Cardiac muscle cell (in vitro differentiated cells and primary cell): Measurements from ENCODE around the gene CHD9. TPM values are rescaled to one million over a fixed set of nuclear protein-coding genes. Genes with fewer than 3 reads are reported as not detected.
A peak's percentile ranks its signal among the peaks of the same experiment; 100 is the strongest.
"Not testable (repeated sequence)": the region's sequence is repeated elsewhere in the genome, so short reads cannot be mapped to it uniquely, and the experiment has no call there.

Experiments used
- DNase-seq, 2 donors: peaks; one replicate each; pipeline versions ENCODE4 v3.0.0 to v3.0.0-alpha.2; 2010 to 2017; ENCODE audit warnings: low read depth in 1 of 2, low spot score in 1 of 2
- H3K27ac ChIP-seq: fragments of 200-600 bp; sonication (generic); 2 replicates; pipeline ENCODE4 v1.5.1; 2016
- H3K27me3 ChIP-seq: fragments of 200-600 bp; sonication (generic); 2 replicates; pipeline ENCODE4 v1.6.0; 2016; ENCODE audit warnings: control low read depth
- H3K36me3 ChIP-seq: fragments of 200-600 bp; sonication (generic); 2 replicates; pipeline ENCODE4 v1.5.1; 2016; ENCODE audit warnings: control low read depth
- H3K4me1 ChIP-seq: fragments of 200-600 bp; sonication (generic); 2 replicates; pipeline ENCODE4 v1.8.1; 2017; ENCODE audit warnings: low read depth, mild to moderate bottlenecking, mixed run types
- H3K4me3 ChIP-seq: fragments of 200-600 bp; sonication (generic); 2 replicates; pipeline ENCODE4 v1.5.1; 2016; ENCODE audit warnings: mild to moderate bottlenecking
- H3K9me3 ChIP-seq: fragments of 200-600 bp; sonication (generic); 2 replicates; pipeline ENCODE4 v1.5.1; 2017; ENCODE audit warnings: low read depth, mild to moderate bottlenecking, control low read depth
- CTCF ChIP-seq: IDR thresholded peaks from 2 replicates; pipeline ENCODE4 v1.5.1; 2012; ENCODE audit warnings: low read depth, mild to moderate bottlenecking, low read length
- polyA plus RNA-seq: library from polyadenylated mRNA; unstranded; fragments of >200 nt; fragmentation: Nextera tagmentation; extraction: Ambion mirVana; gene quantifications from 2 replicates; pipeline ENCODE4 v1.2.1, GENCODE V29; 2016
- total RNA-seq: library from RNA; depleted of rRNA; stranded (reverse); fragments of >200 nt; gene quantifications from 2 replicates; pipeline ENCODE4 v1.2.3, GENCODE V29; 2016

The CHD9 gene
- total and polyA plus RNA-seq, 2 experiments from 2014 or later = 54.8 to 78.9 TPM

- no peaks in the 10 kb centered on the region for H3K4me1 ChIP-seq
- DNase-seq = peak in 1 of 2 donors; percentile 85
- no peaks in the 10 kb centered on the region for H3K27me3 ChIP-seq
- H3K9me3 ChIP-seq = no peaks in the 10 kb centered on the region
- H3K27ac ChIP-seq = no peak overlapping the region
- TF ChIP-seq CTCF = no peak
- no peak overlapping the region for H3K4me3 ChIP-seq
- no peaks in the 10 kb centered on the region for H3K36me3 ChIP-seq
Measured at GRCh38 chr16:53071748-53072301, 17.0 kb downstream of the CHD9 start.

DNA sequence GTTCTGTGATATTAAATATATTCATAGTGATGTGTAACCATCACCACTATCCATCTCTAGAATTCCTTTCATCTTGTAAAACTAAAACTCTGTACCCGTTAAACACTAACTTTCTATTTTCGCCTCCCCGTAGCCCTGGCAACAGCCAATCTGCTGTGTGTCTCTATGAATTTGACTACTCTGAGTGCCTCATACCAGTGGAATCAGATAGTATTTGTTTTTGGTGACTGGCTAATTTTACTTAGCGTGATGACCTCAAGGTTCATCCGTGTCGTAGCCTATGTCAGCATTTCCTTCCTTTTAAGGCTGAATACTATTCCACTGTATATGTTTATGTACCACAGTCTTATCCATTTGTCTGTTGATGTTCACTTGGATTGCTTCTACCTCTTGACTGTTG lies 18.2 kb downstream of the CHD9 start:
- DNase-seq = no peak
- no peaks in the 10 kb centered on the region for H3K9me3 ChIP-seq
- H3K4me1 ChIP-seq = no peaks in the 10 kb centered on the region
- H3K36me3 ChIP-seq = no peaks in the 10 kb centered on the region
- no peaks in the 10 kb centered on the region for H3K27me3 ChIP-seq
- no peak overlapping the region for H3K4me3 ChIP-seq
- H3K27ac ChIP-seq = no peak overlapping the region
- no peak for TF ChIP-seq CTCF

DNA sequence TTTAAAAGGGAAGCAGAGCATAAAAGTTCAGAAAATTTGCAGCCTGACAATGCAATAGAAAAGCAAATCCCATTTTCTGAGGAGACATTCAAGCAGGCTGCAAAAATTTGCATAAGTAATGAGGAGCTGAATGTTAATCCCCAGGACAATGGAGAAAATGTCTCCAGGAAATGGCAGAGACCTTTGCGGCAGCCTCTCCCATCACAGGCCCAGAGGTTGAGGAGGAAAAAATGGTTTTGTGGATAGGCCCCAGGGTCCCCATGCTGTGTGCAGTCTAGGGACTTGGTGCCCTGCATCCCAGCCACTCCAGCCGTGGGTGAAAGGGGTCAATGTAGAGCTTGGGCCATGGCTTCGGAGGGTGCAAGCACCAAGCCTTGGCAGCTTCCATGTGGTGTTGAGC lies 19.5 kb downstream of the CHD9 start:
- H3K36me3 ChIP-seq = not testable (repeated sequence)

GRCh38 chr16:53075461-53075860 lies 20.7 kb downstream of the CHD9 start:
- not testable (repeated sequence) for H3K4me1 ChIP-seq, H3K9me3 ChIP-seq, H3K27me3 ChIP-seq, H3K27ac ChIP-seq, DNase-seq, H3K4me3 ChIP-seq, H3K36me3 ChIP-seq

More for the DNA sequence above, 19.5 kb downstream of the CHD9 start:
- DNase-seq, H3K4me3 ChIP-seq, H3K9me3 ChIP-seq, H3K27me3 ChIP-seq, H3K4me1 ChIP-seq, H3K27ac ChIP-seq: not testable (repeated sequence)

GRCh38 chr16:53078247-53078646 lies 23.5 kb downstream of the CHD9 start:
- no peaks in the 10 kb centered on the region for H3K27me3 ChIP-seq
- no peaks in the 10 kb centered on the region for H3K4me1 ChIP-seq
- no peaks in the 10 kb centered on the region for H3K36me3 ChIP-seq
- TF ChIP-seq CTCF = no peak
- no peak for DNase-seq
- no peak overlapping the region for H3K4me3 ChIP-seq
- H3K27ac ChIP-seq = no peak overlapping the region
- H3K9me3 ChIP-seq = no peaks in the 10 kb centered on the region

DNA sequence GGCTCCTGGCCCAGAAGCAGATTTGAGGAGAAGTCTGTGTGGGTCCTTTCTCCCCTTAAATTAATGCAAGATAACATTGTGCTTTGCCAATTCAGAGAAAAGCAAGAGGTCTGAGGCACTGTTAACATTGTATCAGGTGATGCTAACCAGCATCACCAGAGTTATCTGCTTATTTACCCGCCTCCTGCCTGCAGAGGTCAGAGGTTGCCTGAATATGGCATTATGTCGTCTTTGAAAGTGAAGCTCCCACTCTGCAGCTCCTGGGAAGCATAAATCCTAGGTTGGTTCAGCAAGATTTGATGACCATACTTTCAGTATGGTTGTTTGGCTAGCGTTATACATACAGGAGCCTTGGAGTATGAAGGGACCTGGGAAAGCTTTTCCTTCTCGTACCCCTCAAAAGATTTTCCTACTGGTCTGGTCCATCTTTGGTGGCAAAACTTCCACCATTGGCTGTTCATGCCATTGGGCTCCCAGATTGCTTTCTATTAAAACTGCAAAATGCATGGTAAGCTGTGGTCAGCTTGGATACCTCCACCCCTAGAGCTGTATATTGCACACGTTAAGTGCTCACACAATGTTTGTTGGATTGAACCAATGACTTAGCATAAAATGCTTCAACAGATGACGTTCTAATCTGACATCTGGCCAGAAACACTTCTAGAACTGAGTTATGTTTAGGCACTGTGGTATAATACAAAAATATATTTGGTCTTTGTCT lies 24.1 kb downstream of the CHD9 start:
- H3K36me3 ChIP-seq = no peaks in the 10 kb centered on the region
- H3K4me3 ChIP-seq = no peak overlapping the region
- no peak for TF ChIP-seq CTCF
- H3K27ac ChIP-seq = no peak overlapping the region
- no peaks in the 10 kb centered on the region for H3K27me3 ChIP-seq
- H3K9me3 ChIP-seq = no peaks in the 10 kb centered on the region
- no peaks in the 10 kb centered on the region for H3K4me1 ChIP-seq
- no peak for DNase-seq
